ENCODE data around the gene TPGS2. TPM values are rescaled to one million over a fixed set of nuclear protein-coding genes. Genes with fewer than 3 reads are reported as not detected.
A peak's percentile ranks its signal among the peaks of the same experiment; 100 is the strongest.
"Not testable (repeated sequence)": the region's sequence is repeated elsewhere in the genome, so short reads cannot be mapped to it uniquely, and the experiment has no call there.

TPGS2 gene
- total RNA-seq, 1 donor from 2014 or later, result 129 TPM

GRCh38 chr18:36771245-36771644, 57.6 kb downstream of the TPGS2 start:
- Mint-ChIP-seq H3K4me3 (ENCODE audit: low read depth) (no peak overlapping the region), H3K9me3 (ENCODE audit: low read depth) (no peaks in the 10 kb centered on the region), H3K4me1 (ENCODE audit: low read depth) (peaks cover 9% of the 10 kb centered on the region), H3K27ac (no peak overlapping the region), H3K36me3 (ENCODE audit: insufficient read depth) (no peaks in the 10 kb centered on the region), H3K27me3 (peaks cover 5% of the 10 kb centered on the region)
- DNase-seq (ENCODE audit: low spot score, unreplicated experiment), result no peak
- TF ChIP-seq, protein P1, sequence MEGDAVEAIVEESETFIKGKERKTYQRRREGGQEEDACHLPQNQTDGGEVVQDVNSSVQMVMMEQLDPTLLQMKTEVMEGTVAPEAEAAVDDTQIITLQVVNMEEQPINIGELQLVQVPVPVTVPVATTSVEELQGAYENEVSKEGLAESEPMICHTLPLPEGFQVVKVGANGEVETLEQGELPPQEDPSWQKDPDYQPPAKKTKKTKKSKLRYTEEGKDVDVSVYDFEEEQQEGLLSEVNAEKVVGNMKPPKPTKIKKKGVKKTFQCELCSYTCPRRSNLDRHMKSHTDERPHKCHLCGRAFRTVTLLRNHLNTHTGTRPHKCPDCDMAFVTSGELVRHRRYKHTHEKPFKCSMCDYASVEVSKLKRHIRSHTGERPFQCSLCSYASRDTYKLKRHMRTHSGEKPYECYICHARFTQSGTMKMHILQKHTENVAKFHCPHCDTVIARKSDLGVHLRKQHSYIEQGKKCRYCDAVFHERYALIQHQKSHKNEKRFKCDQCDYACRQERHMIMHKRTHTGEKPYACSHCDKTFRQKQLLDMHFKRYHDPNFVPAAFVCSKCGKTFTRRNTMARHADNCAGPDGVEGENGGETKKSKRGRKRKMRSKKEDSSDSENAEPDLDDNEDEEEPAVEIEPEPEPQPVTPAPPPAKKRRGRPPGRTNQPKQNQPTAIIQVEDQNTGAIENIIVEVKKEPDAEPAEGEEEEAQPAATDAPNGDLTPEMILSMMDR (IDR thresholded peaks at IDR 0.05; ENCODE audit: unreplicated experiment), result no peak

DNA sequence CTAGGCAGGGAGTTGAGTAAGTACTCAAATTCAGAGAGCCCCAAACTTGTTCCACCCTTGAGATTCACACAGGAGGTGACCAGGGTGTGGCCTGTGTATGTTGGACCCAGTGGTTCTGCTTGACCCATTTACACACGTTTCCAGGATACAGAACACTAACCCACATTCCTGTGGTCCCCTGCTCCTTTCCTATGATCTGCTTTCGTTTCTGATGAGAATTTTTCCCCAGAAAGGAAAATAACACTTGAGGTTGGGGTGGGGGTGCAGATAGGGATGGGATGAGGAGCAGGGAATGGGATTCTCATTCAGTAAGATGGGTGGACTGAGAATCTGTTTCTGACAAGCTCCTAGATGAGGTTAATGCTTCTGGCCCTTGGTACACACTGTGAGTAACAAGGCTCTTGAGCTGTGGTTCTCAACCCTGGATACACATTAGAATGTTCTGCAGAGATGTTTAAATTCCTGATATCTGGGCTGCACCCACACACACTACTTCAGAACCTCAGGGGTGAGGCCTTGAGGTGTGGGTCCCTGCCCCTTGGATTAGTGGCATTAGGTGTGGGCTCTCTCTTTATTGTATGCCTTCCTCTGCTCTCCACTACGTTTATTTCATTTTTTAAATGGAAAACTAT, 58.4 kb downstream of the TPGS2 start:
- no peak for DNase-seq (ENCODE audit: low spot score, unreplicated experiment)
- Mint-ChIP-seq H3K4me1 (ENCODE audit: low read depth) (peaks cover 9% of the 10 kb centered on the region), H3K9me3 (ENCODE audit: low read depth) (no peaks in the 10 kb centered on the region), H3K4me3 (ENCODE audit: low read depth) (no peak overlapping the region), H3K27ac (no peak overlapping the region), H3K27me3 (peaks cover 2% of the 10 kb centered on the region), H3K36me3 (ENCODE audit: insufficient read depth) (no peaks in the 10 kb centered on the region)
- TF ChIP-seq, protein P1 (IDR thresholded peaks at IDR 0.05; ENCODE audit: unreplicated experiment), result no peak

DNA sequence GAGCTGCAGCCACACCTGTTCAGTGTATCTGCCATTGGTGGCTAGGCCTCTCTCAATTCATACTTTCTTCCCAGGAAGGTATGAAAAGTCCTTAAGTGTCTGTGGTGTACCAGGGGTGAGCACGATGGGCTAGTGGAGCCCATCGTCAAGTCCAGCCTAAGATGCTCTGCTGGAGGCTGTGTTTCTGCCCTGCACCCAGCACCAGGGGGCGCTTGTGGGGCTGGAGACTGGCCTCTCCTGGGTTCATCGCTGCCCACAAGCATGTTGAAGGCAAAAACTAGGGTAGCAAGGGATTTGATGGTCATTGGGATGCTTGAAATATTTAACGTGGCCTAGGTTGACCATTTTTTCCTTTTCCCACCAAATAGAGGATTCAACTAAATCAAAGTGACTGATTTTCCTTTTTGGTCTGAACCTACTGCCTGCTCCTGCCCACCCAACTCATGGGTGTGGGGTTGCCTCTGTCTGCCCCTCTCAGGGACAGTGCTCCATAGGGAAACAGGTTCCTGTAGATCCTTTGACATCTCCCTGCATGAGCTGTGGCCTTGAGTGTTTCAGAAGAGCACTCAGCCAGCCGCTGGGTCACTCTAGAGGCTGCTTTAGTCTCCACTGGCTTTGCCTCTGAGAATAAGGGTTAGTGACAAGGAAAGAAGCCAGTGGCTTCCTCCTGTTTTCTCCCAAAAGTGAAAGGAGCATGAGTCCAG, 59.0 kb downstream of the TPGS2 start:
- Mint-ChIP-seq H3K36me3 (ENCODE audit: insufficient read depth) (no peaks in the 10 kb centered on the region), H3K4me3 (ENCODE audit: low read depth) (no peak overlapping the region), H3K4me1 (ENCODE audit: low read depth) (peaks cover 9% of the 10 kb centered on the region), H3K27me3 (peaks cover 2% of the 10 kb centered on the region), H3K27ac (no peak overlapping the region), H3K9me3 (ENCODE audit: low read depth) (no peaks in the 10 kb centered on the region)
- TF ChIP-seq, protein P1 (IDR thresholded peaks at IDR 0.05; ENCODE audit: unreplicated experiment), result peak; percentile 35
- no peak for DNase-seq (ENCODE audit: low spot score, unreplicated experiment)

- no peak for DNase-seq (ENCODE audit: low spot score, unreplicated experiment)
- H3K36me3 Mint-ChIP-seq (ENCODE audit: insufficient read depth), result no peaks in the 10 kb centered on the region
- TF ChIP-seq, protein P1 (IDR thresholded peaks at IDR 0.05; ENCODE audit: unreplicated experiment), result no peak
- peaks cover 9% of the 10 kb centered on the region for H3K4me1 Mint-ChIP-seq (ENCODE audit: low read depth)
- H3K27me3 Mint-ChIP-seq, result peaks cover 2% of the 10 kb centered on the region
- H3K27ac Mint-ChIP-seq, result no peak overlapping the region
- H3K9me3 Mint-ChIP-seq (ENCODE audit: low read depth), result no peaks in the 10 kb centered on the region
- no peak overlapping the region for H3K4me3 Mint-ChIP-seq (ENCODE audit: low read depth)
These were observed 59.6 kb downstream of the TPGS2 start for GRCh38 chr18:36769172-36769571.

GRCh38 chr18:36766836-36767235, 62.0 kb downstream of the TPGS2 start:
- DNase-seq (ENCODE audit: low spot score, unreplicated experiment), result no peak
- no peak overlapping the region for H3K27ac Mint-ChIP-seq
- H3K9me3 Mint-ChIP-seq (ENCODE audit: low read depth), result no peaks in the 10 kb centered on the region
- no peak overlapping the region for H3K4me3 Mint-ChIP-seq (ENCODE audit: low read depth)
- H3K27me3 Mint-ChIP-seq, result no peaks in the 10 kb centered on the region
- H3K4me1 Mint-ChIP-seq (ENCODE audit: low read depth), result peaks cover 2% of the 10 kb centered on the region
- TF ChIP-seq, protein P1 (IDR thresholded peaks at IDR 0.05; ENCODE audit: unreplicated experiment), result no peak
- no peaks in the 10 kb centered on the region for H3K36me3 Mint-ChIP-seq (ENCODE audit: insufficient read depth)

- H3K9me3 Mint-ChIP-seq (ENCODE audit: low read depth); H3K36me3 Mint-ChIP-seq (ENCODE audit: insufficient read depth); H3K27me3 Mint-ChIP-seq; DNase-seq (ENCODE audit: low spot score, unreplicated experiment); H3K27ac Mint-ChIP-seq; H3K4me3 Mint-ChIP-seq (ENCODE audit: low read depth): not testable (repeated sequence)
- peaks cover 15% of the 10 kb centered on the region for H3K4me1 Mint-ChIP-seq (ENCODE audit: low read depth)
These were observed 65.8 kb downstream of the TPGS2 start for GRCh38 chr18:36762965-36763364.

All from progenitor cell of endocrine pancreas (in vitro differentiated cells).